Activated CD4-positive, alpha-beta T cell treated with anti-CD3 and anti-CD28 coated beads, Interleukin-2, amount 10 ng/mL, durations not matched to agents 24 days and 14 days (primary cell): Measurements from ENCODE around the gene LMF2. TPM values are rescaled to one million over a fixed set of nuclear protein-coding genes. Genes with fewer than 3 reads are reported as not detected.

Experiments
- DNase-seq: peaks from one replicate; pipeline ENCODE4 v3.0.0; 2022
- H3K27ac Mint-ChIP-seq: one replicate; pipeline ENCODE4 v1.8.0; 2022; ENCODE audit warnings: mild to moderate bottlenecking, mixed read lengths
- H3K27me3 Mint-ChIP-seq: one replicate; pipeline ENCODE4 v1.8.0; 2022; ENCODE audit warnings: mixed read lengths
- H3K36me3 Mint-ChIP-seq: one replicate; pipeline ENCODE4 v1.8.0; 2022; ENCODE audit warnings: low read depth, mild to moderate bottlenecking, mixed read lengths
- H3K4me1 Mint-ChIP-seq: one replicate; pipeline ENCODE4 v1.8.0; 2021; ENCODE audit warnings: mixed read lengths
- H3K4me3 Mint-ChIP-seq: one replicate; pipeline ENCODE4 v1.8.0; 2022; ENCODE audit warnings: mild to moderate bottlenecking, moderate library complexity, mixed read lengths
- H3K9me3 Mint-ChIP-seq: one replicate; pipeline ENCODE4 v1.8.0; 2021; ENCODE audit warnings: mixed read lengths
- intact Hi-C: fragments of 100-400 bp; cut with micrococcal nuclease; formaldehyde crosslinking; loops from one replicate; pipeline ENCODE4 v1.15.1; 2023
- total RNA-seq: library from RNA; stranded (reverse); gene quantifications from 2 replicates; pipeline ENCODE4 v1.2.3, GENCODE V29; 2022

Gene LMF2
- total RNA-seq, 1 donor from 2014 or later: 78.4 TPM

DNA sequence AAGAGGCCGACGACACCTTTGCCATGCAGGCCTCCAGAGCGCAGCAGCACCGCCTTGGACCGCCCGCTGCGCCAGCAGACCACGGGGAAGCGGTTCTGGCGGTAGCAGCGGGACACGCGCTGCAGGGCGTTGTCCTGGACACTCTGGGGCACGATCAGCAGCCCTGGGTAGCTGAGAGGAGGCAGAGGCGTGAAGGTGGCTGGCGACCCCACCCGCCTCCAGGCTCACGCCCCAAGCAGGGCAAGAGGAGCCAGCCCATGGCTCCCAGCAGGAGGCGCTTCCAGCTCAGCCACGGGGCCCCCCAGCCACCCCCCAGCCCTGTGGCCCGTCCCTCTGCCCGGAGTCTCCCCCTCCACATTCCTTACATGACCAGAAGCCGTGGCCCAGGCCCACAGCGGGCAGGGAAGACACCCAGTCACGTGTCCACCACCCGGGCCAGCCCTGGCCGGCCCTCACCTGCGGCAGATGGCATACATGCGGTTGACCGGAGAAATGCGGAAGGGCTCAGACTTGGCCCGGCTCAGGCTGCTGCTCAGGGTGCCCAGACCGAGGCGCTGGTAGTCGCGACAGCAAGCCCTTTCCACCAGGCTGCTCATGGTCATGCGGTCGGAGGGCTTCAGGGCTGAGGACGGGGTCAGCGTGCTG lies 47.9 kb downstream of the LMF2 start:
- peaks cover 41% of the 10 kb centered on the region for H3K36me3 Mint-ChIP-seq
- no peaks in the 10 kb centered on the region for H3K9me3 Mint-ChIP-seq
- no peaks in the 10 kb centered on the region for H3K27me3 Mint-ChIP-seq
- intact Hi-C loops: no loop called here
- peaks cover 1% of the 10 kb centered on the region for H3K4me1 Mint-ChIP-seq
- no peak for DNase-seq
- H3K27ac Mint-ChIP-seq: no peak overlapping the region
- H3K4me3 Mint-ChIP-seq: no peak overlapping the region

- H3K4me1 Mint-ChIP-seq: peaks cover 1% of the 10 kb centered on the region
- no peaks in the 10 kb centered on the region for H3K27me3 Mint-ChIP-seq
- no peak for DNase-seq
- peaks cover 39% of the 10 kb centered on the region for H3K36me3 Mint-ChIP-seq
- H3K27ac Mint-ChIP-seq: no peak overlapping the region
- intact Hi-C loops: no loop called here
- no peaks in the 10 kb centered on the region for H3K9me3 Mint-ChIP-seq
- H3K4me3 Mint-ChIP-seq: no peak overlapping the region
Measured at GRCh38 chr22:50459016-50459415, 48.5 kb downstream of the LMF2 start.

GRCh38 chr22:50456466-50457234 lies 50.9 kb downstream of the LMF2 start:
- Mint-ChIP-seq H3K4me3 (no peak overlapping the region), H3K27me3 (no peaks in the 10 kb centered on the region), H3K9me3 (no peaks in the 10 kb centered on the region), H3K27ac (no peak overlapping the region), H3K36me3 (peaks cover 40% of the 10 kb centered on the region), H3K4me1 (peaks cover 9% of the 10 kb centered on the region)
- peak; percentile 72 for DNase-seq
- intact Hi-C loops: no loop called here

DNA sequence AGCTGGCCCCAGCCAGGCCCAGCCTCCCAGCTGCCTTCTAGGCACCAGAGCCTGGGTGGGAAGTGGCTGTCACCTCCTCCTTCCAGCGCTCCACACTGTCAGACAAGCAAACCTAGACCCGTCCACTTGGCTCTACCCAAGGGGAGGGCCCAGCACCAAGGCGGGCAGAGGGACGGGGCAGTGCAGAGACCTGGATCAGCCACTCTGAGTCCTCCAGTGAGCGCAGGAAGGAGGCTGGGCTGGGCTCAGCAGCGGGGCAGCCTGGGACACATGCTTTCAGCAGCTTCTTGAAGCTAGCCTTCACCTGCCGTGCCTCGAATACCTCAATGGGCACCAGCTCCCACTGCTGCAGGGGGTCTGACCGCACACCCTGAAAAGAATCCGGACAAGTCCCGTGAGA lies 51.5 kb downstream of the LMF2 start:
- intact Hi-C loops: no loop called here
- no peaks in the 10 kb centered on the region for H3K27me3 Mint-ChIP-seq
- peaks cover 9% of the 10 kb centered on the region for H3K4me1 Mint-ChIP-seq
- H3K4me3 Mint-ChIP-seq: no peak overlapping the region
- H3K36me3 Mint-ChIP-seq: peaks cover 43% of the 10 kb centered on the region
- no peaks in the 10 kb centered on the region for H3K9me3 Mint-ChIP-seq
- no peak overlapping the region for H3K27ac Mint-ChIP-seq
- no peak for DNase-seq

DNA sequence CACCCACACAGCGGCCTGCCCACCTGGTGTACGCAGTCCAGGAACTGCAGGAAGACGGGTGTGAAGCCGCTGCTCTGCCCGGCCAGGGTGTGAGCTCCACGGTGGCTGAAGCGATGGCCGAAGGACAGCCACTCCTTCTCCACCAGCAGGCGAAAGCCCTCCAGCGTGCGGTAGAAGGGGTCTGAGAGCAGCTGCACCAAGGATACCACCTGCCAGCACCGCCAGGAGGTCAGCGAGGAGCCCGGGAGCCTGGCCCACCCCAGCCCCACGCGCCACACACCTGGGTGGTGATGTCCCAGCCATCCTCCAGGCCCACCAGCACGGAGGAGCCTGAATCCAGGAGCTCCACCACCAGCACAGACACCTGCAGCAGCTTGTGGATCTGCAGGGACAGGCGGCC lies 52.3 kb downstream of the LMF2 start:
- no peak overlapping the region for H3K27ac Mint-ChIP-seq
- no peaks in the 10 kb centered on the region for H3K9me3 Mint-ChIP-seq
- no peak for DNase-seq
- peaks cover 43% of the 10 kb centered on the region for H3K36me3 Mint-ChIP-seq
- intact Hi-C loops: no loop called here
- peaks cover 9% of the 10 kb centered on the region for H3K4me1 Mint-ChIP-seq
- H3K4me3 Mint-ChIP-seq: no peak overlapping the region
- no peaks in the 10 kb centered on the region for H3K27me3 Mint-ChIP-seq

DNA sequence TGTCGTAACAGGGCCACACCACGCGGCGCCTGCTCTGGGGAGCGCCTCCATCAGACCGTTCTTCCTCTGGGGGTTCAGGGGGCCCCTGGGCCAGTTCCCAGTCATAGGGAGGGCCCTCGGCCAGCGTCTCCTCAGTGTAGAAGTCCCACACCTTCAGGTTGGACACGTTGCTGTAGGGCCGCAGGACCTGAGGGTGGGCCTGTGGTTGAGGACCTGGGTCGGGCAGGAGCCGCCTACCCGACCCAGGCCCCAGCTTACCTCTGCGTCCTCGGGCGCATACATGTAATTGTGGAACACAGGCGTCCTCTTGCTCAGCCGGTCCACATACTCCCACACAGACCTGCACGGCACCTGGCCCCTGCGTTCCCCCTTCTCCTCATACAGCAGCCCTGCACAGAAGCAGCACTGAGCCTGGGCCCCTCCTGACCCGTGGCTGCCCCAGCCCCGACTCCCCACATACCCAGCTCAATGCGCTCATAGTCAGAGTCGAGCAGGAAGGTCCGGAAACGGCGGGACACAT lies 52.9 kb downstream of the LMF2 start:
- Mint-ChIP-seq H3K4me3 (no peak overlapping the region), H3K36me3 (peaks cover 45% of the 10 kb centered on the region), H3K27ac (no peak overlapping the region), H3K4me1 (peaks cover 11% of the 10 kb centered on the region), H3K9me3 (no peaks in the 10 kb centered on the region), H3K27me3 (no peaks in the 10 kb centered on the region)
- intact Hi-C loops: loop anchor here (5.0 kb wide), 1 partner anchor 53 kb away; the partner anchor contains the start of genes LMF2 and NCAPH2
- DNase-seq: no peak

Other genes with a start within 250 kb of the LMF2 start
- gene MAPK12, start 246.0 kb downstream of the LMF2 start, total RNA-seq: 20.1 and 21.5 TPM in 2 replicates
- gene MAPK11, start 237.3 kb downstream of the LMF2 start, total RNA-seq: 27.8 and 29.0 TPM in 2 replicates
- 9.0 and 9.5 TPM in 2 replicates for gene PLXNB2, start 200.1 kb downstream of the LMF2 start, total RNA-seq
- 1.4 and 2.2 TPM in 2 replicates for gene DENND6B, start 180.7 kb downstream of the LMF2 start, total RNA-seq
- gene PPP6R2, start 164.4 kb downstream of the LMF2 start, total RNA-seq: 44.0 and 44.1 TPM in 2 replicates
- 108 and 115 TPM in 2 replicates for gene SBF1, start 32.7 kb downstream of the LMF2 start, total RNA-seq
- gene ADM2, start 26.2 kb downstream of the LMF2 start, total RNA-seq: 3.0 and 3.2 TPM in 2 replicates
- 0.21 and 0.40 TPM in 2 replicates for gene MIOX, start 20.8 kb downstream of the LMF2 start, total RNA-seq
- gene NCAPH2, start 522 bp upstream of the LMF2 start, total RNA-seq: 131 and 133 TPM in 2 replicates
- gene SCO2, start 17.9 kb upstream of the LMF2 start, total RNA-seq: 5.3 and 11.2 TPM in 2 replicates
- 62.1 and 63.0 TPM in 2 replicates for gene TYMP, start 22.3 kb upstream of the LMF2 start, total RNA-seq
- 5.3 and 6.8 TPM in 2 replicates for gene KLHDC7B, start 38.2 kb upstream of the LMF2 start, total RNA-seq
- gene SYCE3, start 55.2 kb upstream of the LMF2 start, total RNA-seq: 0.69 TPM in 1 of 2 replicates, not detected in the other
- 63.1 and 71.5 TPM in 2 replicates for gene CPT1B, start 70.7 kb upstream of the LMF2 start, total RNA-seq
- 83.2 and 84.7 TPM in 2 replicates for gene CHKB, start 75.1 kb upstream of the LMF2 start, total RNA-seq
- 0.19 TPM in 2 replicates for gene MAPK8IP2, start 93.1 kb upstream of the LMF2 start, total RNA-seq
- 20.6 and 22.1 TPM in 2 replicates for gene ARSA, start 120.5 kb upstream of the LMF2 start, total RNA-seq
- gene SHANK3, start 165.1 kb upstream of the LMF2 start, total RNA-seq: 0.17 and 0.21 TPM in 2 replicates
- not detected in 2 replicates for gene ACR, start 230.5 kb upstream of the LMF2 start, total RNA-seq